Epithelial cell of proximal tubule (primary cell): ENCODE data around the gene P3H3. TPM values are rescaled to one million over a fixed set of nuclear protein-coding genes. Genes with fewer than 3 reads are reported as not detected.
"Not testable (repeated sequence)": the region's sequence is repeated elsewhere in the genome, so short reads cannot be mapped to it uniquely, and the experiment has no call there.

Experiments used
- DNase-seq: peaks from one replicate; pipeline ENCODE4 v3.0.0-alpha.2; 2011; ENCODE audit warnings: low read depth
- H3K4me3 ChIP-seq: 2 replicates; pipeline ENCODE4 v1.5.1; 2011; ENCODE audit warnings: low read depth, mild to moderate bottlenecking, low read length
- total RNA-seq: library from RNA; depleted of rRNA; stranded (reverse); fragments of >200 nt; gene quantifications from 2 replicates; pipeline ENCODE4 v1.2.3, GENCODE V29; 2015
- TF ChIP-seq, protein P1 (sequence below): conservative IDR thresholded peaks from 2 replicates; pipeline ENCODE4 v1.5.1; 2012; ENCODE audit warnings: low read depth, mild to moderate bottlenecking, low read length

P3H3 gene
- total RNA-seq, 1 donor from 2014 or later = 30.4 TPM

DNA sequence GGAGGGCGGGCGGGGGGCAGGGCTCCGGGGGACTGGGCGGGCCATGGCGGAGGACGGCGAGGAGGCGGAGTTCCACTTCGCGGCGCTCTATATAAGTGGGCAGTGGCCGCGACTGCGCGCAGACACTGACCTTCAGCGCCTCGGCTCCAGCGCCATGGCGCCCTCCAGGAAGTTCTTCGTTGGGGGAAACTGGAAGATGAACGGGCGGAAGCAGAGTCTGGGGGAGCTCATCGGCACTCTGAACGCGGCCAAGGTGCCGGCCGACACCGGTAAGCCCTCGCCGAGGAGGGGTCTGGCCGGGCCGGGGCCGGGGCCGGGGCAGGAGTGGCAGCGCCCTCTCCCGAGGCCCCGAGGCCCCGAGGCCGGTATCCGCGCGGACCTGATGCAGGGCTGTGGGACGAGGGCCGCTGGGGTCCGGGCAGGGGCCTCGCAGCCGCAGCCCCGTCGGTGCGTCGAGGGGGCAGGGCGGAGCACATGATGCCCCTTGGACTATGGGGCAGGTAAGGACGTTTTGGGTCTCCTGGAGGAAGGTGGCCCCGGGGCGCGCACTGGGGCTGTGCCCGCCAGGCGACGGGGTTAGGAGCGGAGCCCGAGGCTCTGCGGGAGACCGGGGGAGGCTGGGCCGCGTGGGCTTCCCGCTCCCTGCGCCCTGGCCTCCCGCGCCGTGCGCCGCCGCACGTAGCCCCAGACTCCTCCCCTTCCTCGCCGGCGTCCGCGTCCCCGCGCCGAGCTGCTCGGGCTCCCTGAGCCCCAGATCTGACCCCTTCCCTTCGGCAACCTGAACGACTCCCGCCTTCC is 39.4 kb downstream of the P3H3 start, which contains the start of gene TPI1:
Gene TPI1, plus strand, starts transcription at position 119 of the 798 bp plus-strand sequence. Its CDS starts 36 bp downstream, at position 155.
- H3K4me3 ChIP-seq = peak within 1 kb of the TSS; percentile 89
- DNase-seq = no peak
- TF ChIP-seq, protein P1, sequence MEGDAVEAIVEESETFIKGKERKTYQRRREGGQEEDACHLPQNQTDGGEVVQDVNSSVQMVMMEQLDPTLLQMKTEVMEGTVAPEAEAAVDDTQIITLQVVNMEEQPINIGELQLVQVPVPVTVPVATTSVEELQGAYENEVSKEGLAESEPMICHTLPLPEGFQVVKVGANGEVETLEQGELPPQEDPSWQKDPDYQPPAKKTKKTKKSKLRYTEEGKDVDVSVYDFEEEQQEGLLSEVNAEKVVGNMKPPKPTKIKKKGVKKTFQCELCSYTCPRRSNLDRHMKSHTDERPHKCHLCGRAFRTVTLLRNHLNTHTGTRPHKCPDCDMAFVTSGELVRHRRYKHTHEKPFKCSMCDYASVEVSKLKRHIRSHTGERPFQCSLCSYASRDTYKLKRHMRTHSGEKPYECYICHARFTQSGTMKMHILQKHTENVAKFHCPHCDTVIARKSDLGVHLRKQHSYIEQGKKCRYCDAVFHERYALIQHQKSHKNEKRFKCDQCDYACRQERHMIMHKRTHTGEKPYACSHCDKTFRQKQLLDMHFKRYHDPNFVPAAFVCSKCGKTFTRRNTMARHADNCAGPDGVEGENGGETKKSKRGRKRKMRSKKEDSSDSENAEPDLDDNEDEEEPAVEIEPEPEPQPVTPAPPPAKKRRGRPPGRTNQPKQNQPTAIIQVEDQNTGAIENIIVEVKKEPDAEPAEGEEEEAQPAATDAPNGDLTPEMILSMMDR = no peak

DNA sequence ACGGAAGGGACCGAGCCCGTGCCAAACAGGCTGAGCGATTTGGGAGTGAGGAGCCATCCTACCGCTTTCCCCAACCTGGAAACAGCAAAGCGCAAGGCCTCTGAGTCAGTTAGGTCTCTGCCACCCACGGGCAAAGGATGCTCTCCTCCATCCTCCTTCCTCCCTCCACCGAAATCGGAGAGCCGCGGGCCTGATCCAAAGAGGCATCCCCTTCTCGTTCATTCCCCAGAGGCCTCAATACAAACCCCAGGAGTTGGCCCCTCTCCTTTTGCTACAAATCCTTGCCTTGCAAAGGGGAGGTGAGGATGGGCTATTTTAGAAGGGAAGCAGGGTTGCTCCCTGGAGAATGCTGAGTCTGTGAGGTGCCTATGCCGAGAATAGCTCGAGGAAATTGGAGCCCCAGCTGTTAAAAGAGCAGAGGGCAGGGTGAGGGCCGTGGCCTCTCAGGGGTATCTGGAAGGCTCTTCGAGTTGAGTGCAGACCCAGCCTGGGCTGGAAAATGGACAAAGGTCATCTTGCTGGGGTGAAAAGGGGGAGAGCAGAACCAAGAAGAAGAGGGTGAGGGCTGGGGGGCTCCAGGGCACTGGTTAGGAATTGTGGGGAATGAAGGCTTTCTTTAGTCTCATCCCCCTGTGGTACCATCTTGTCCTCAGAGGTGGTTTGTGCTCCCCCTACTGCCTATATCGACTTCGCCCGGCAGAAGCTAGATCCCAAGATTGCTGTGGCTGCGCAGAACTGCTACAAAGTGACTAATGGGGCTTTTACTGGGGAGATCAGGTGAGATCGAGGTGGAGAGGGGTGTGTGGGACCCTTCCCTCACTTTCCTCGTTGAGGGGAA is 40.2 kb downstream of the P3H3 start:
- peak overlapping the region; percentile 89 for H3K4me3 ChIP-seq
- DNase-seq = no peak
- TF ChIP-seq, protein P1 = peak; percentile 32

DNA sequence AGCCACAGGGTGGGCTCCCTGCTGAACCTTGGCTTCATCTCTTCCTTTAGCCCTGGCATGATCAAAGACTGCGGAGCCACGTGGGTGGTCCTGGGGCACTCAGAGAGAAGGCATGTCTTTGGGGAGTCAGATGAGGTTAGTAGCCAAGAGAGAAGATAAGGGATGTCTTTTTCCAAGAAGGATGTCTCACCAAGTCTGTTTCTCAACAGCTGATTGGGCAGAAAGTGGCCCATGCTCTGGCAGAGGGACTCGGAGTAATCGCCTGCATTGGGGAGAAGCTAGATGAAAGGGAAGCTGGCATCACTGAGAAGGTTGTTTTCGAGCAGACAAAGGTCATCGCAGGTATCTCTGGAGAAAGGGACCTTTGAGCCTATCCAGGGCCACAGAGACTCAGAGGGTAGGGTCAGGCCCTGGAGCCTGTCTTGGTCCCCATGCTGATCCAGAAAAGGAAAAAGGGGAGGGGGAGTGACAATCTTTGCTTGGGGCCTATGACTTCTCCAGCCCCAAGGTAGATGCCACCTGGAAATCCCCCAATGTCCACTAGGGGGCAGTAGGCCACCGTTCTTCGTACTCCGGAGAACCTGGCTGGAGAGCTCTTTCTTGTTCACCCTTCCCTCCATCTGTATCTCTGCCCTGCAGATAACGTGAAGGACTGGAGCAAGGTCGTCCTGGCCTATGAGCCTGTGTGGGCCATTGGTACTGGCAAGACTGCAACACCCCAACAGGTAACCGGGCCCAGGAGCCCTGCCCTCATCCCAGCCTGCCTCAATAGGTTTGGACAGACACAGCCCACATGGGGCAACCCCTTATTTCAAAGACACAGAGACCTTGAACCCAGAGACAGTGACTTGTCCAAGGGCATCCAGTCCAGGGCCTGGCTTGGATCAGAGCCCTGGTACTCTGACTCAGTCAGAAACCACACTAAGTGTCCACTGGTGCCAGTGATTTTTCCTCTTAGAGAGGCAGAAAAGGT is 41.1 kb downstream of the P3H3 start:
- no peak for DNase-seq
- H3K4me3 ChIP-seq = peak overlapping the region; percentile 89

DNA sequence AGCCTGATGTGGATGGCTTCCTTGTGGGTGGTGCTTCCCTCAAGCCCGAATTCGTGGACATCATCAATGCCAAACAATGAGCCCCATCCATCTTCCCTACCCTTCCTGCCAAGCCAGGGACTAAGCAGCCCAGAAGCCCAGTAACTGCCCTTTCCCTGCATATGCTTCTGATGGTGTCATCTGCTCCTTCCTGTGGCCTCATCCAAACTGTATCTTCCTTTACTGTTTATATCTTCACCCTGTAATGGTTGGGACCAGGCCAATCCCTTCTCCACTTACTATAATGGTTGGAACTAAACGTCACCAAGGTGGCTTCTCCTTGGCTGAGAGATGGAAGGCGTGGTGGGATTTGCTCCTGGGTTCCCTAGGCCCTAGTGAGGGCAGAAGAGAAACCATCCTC is 42.1 kb downstream of the P3H3 start:
- not testable (repeated sequence) for DNase-seq, H3K4me3 ChIP-seq

More for the DNA sequence above, 41.1 kb downstream of the P3H3 start:
- TF ChIP-seq, protein P1 = peak; percentile 90

DNA sequence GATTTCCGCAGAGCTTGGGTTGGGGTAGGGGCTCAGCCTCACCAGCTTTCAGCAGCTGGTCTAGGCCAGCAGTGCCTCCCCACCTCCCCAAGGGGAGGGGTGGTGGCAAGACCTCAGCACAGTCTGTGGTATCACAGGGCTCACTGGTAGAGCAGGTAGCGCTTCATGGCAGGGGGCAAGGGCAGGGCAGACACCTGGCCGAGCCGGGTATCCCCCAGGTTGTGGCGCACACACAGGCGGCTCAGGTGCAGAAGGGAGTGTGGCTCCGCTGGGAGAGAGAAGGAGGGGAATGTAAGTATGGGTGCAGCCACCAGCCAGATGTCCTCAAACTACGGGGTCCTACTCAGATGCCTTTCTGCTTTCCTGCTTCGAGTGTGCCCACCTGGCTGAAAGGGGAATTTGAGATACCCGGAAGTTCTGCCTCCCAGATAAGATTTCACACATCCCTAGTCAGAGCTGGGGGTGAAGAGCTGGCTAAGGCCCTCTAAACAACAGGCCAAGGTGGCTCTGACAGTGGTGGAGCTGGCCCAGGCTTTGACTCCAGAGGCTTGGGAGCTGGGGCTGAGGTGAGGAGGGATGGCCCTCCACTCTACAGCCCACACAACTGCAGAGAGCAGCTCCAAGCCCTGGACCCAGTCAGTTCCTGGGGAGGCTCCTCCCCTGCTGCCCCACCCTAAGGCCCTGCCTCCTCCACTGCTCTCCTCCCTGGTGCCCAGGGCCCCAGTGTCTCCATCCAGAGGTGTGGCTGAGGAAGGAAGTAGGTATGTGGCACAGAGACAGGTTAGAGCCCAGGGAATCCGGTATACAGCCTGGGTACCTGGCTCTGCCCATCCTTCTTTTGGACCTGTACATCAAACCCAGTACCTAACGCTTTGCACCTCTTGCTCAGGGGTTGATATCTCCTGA is 43.1 kb downstream of the P3H3 start:
- no peak for DNase-seq
- TF ChIP-seq, protein P1 = peak; percentile 3
- H3K4me3 ChIP-seq = peak overlapping the region; percentile 92
